ENCODE data around the gene RPRD1A. TPM values are rescaled to one million over a fixed set of nuclear protein-coding genes. Genes with fewer than 3 reads are reported as not detected.
"Not testable (repeated sequence)": the region's sequence is repeated elsewhere in the genome, so short reads cannot be mapped to it uniquely, and the experiment has no call there.

RPRD1A gene
- total RNA-seq, 2 experiments from 2014 or later, result 24.7 to 25.1 TPM

DNA sequence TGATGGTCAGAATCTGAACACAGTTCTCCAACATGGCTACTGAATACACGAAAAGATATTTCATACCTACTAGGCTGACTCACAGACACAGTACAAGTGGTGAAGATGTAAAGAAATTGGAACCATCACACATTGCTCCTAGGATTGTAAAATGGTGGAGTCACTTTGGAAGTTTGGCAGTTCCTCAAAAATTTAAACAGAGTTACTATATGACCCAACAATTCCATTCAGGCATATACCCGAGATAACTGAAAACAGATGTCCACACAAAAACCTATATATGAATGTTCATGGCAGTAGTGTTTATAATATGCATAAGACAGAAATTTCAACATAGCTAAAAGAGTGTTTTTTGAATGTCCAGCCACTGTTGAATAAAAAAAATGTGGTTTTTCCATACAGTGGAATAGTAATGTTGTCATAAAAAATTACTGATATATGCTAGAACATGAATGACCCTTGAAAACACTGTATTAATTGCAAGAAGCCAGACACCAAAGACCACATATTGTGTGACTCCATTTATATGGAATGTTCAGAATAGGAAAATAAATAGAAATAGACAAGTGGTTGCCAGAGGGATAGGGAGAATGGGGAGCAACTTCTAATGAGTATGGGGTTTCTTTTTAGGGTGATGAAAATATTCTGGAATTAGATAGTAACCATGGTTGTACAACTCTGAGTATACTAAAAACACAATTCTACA is 84.8 kb downstream of the RPRD1A start:
- ChIA-PET POLR2A (no interaction called here), CTCF (no interaction called here)

DNA sequence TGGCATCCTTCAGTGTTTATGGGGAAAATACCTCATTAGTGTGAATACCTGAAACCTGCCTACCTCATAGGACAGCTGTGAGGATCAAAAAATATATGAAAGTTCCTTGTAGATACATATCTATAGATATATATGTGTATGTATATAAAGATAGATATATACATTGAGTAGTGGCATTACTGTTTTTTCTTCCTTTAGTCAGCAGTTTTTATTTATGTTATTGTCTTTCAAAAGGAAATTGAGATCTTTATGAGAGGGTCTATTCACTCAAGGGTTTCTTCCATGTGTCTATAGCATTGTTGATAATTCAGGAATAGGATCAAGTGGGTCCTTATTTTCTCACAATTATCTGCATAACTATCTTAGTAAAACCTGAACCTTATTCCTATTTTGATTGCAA is 88.2 kb downstream of the RPRD1A start:
- ChIA-PET POLR2A (no interaction called here), CTCF (no interaction called here)

DNA sequence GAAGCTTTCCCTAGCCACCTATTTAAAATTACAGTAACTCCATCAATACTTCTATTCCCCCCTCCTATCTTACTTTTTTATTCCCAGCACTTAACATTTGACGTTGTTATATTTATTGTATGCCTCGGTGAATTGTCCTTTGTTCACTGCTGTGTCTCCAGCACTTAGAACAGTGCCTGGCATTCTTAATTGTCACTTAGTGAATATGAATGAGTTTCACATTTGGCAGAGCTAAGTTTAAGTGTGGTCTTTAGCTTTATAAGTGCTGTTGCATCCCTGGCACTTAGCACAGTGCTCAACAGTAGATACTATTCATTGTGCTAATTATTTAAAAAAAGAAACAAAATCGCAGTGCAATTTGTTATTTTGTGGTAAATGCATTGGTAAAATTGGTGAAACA is 93.2 kb downstream of the RPRD1A start:
- ChIA-PET CTCF (interaction anchor here (0.6 kb wide), 1 partner anchor 453 kb away, joined by 4 read pairs; no protein-coding TSS in a partner anchor), POLR2A (no interaction called here)

DNA sequence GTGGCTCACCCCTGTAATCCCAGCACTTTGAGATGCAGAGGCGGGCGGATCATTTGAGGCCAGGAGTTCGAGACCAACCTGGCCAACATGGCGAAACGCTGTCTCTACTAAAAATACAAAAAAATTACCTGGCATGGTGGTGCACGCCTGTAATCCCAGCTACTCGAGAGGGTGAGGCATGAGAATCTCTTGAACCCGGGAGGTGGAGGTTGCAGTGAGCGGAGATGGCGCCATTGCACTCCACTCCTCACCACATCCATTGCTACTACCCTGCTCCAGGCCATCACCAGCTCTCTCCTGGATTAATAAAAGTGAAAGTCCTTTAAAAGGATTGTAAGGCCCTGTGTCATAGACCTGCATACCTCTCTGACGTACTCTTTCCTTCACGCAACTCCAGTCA is 93.7 kb downstream of the RPRD1A start:
- CTCF ChIA-PET, result interaction anchor here (0.6 kb wide), 2 partner anchors 42 to 452 kb away, joined by 3 to 4 read pairs; no protein-coding TSS in a partner anchor

DNA sequence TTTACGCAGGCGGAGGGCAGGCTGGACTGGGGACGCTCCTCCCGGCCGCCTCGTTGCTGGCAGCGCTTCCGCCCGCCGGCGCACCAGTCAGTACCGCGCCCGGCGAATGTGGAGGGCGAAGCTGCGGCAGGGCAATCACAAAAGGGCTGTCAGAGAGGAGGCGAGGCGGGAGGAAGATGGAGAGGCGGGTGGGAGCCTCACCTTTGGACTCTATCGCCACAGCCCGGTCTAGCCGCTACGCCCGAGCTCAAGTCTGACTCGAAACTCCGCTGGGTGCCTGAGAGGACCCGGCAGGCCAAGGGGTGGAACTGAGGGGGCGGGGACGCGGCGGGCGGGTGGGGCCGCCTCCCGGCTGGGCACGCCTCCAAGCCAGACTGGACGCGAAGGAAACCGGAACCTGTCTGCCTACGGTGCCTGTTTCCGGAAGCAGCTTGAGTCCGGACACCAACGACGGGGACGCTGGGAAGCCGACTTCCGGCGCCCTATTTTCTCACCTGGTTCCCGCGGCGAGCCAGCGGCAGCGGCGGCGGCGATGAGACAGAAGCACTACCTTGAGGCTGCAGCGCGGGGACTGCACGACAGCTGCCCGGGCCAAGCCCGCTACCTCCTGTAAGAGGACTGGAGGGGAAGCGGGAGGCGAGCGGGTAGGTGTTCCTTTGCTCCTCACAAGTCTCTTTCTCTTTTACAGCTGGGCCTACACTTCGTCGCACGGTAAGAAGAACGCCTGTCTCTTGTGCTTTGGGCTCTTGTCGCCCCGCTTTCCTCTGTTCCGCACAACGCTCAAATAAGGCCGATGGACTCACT is 95.0 kb downstream of the RPRD1A start, which contains the start of gene RMP24:
Gene RMP24 (plus strand): TSS at position 483 of the 804 bp plus-strand sequence.
- POLR2A ChIA-PET, result interaction anchor here (0.6 to 1.6 kb wide), 3 partner anchors 10 to 109 kb away, joined by 3 to 8 read pairs (median 4); no protein-coding TSS in a partner anchor
- CTCF ChIA-PET, result interaction anchor here (1.1 kb wide), 1 partner anchor 732 kb away, joined by 5 read pairs; the partner anchor contains the start of gene ZNF397

More for the DNA sequence above, 93.7 kb downstream of the RPRD1A start:
- POLR2A ChIA-PET, result no interaction called here

DNA sequence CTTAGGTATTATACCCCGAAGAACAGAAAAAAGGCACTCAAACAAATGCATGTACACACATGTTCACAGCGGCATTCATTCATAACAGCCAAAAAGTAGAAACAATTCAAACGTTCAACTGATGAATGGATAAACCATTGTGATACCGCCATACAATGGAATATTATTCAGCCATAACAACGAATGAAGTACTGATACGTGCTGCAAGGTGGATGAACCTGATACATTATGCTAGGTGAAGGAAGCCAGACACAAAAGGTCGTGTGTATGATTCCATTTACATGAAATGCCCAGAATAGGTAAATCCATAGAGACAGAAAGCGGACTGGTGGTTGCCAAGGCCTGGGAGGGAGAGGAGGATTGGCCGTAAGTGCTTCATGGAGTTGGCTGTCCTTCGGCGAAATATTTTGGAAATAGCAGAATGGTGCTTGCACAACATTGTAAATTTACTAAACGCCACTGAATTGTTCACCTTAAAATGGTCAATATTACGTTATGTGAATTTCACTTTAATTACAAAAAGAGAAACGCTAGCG is 95.6 kb downstream of the RPRD1A start:
- CTCF ChIA-PET, result interaction anchor here (1.1 kb wide), 1 partner anchor 731 kb away, joined by 5 read pairs; the partner anchor contains the start of gene ZNF397
- POLR2A ChIA-PET, result interaction anchor here (0.6 to 1.6 kb wide), 3 partner anchors 10 to 110 kb away, joined by 3 to 8 read pairs (median 4); no protein-coding TSS in a partner anchor

DNA sequence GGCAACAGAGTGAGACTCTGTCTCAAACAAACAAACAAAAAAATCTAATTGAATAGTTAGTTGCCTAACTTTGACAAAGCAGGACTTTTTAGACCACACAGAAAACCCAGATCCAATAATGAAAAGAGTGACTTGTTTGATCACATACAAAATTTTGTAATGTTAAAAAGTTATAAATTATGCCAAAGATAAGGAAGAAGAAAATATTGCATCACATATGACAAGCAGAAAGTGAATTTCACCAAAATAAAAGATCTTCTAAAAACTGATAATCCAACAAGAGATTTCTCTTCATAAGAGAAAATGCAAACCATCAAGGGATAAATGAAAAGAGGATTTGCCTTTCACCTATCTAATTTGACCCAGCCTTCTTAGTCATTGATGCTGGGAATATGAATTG is 97.7 kb downstream of the RPRD1A start:
- CTCF ChIA-PET, result no interaction called here

DNA sequence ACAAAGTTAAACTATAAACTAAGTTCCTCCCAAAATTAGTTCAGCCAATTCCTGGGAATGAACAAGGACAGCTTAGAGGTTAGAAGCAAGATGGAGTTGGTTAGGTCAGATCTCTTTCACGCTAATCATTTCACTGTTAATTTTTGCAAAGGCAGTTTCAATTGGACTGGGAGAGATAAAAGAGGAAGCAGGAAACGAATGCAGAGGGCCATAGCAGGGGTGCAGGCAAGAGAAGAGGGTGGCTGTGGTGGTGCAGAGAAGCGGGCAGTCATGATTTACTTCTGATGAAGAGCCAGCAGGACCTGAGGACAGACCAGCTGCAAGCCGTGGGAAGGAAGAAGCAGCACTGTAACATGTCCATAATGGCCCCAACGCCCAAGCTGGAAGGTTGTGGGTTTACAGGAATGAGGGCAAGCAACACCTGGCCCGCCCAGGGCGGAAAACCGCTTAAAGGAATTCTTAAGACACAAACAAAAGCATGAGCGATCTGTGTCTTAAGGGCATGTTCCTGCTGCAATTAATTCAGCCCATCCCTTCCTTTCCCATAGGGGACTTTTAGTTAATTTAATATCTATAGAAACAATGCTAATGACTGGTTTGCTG is 99.0 kb downstream of the RPRD1A start:
- ChIA-PET CTCF (no interaction called here), POLR2A (no interaction called here)

More for the DNA sequence above, 97.7 kb downstream of the RPRD1A start:
- POLR2A ChIA-PET, result no interaction called here

DNA sequence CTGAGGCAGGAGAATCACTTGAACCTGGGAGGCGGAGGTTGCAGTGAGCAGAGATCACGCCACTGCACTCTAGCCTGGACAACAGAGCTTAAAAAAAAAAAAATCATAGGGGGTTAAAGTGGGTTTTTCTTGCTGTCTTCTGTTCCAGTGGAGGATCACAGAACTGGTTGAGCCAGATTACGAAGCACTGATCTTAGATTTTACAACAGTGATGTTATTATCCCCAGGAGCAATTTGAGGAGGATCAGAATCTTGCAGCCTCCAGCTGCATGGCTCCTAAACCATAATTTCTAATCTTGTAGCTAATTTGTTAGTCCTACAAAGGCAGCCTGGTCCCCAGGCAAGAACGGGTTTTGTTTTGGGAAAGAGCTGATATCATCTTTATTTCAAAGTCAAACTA is 99.5 kb downstream of the RPRD1A start:
- POLR2A ChIA-PET, CTCF ChIA-PET: not testable (repeated sequence)

DNA sequence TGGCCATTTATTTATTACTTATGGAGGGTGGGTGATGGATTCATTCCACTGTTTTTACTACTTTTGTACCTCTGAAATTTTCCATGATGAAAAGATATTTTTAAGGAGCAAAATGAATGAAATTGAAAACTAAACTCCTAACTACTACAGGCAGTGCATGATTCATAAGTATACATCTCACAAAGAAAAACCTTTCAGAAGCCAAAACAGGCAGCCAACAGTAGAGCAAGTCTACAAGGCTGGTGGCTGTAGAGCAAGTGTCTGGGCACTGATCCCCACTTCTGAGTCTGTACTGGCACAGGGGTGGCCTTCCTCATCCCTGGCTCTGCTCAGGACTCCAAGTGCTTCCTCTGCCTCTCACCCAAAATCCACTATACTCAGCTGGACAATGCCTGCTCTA is 103.0 kb downstream of the RPRD1A start:
- POLR2A ChIA-PET, result no interaction called here
- CTCF ChIA-PET, result no interaction called here

DNA sequence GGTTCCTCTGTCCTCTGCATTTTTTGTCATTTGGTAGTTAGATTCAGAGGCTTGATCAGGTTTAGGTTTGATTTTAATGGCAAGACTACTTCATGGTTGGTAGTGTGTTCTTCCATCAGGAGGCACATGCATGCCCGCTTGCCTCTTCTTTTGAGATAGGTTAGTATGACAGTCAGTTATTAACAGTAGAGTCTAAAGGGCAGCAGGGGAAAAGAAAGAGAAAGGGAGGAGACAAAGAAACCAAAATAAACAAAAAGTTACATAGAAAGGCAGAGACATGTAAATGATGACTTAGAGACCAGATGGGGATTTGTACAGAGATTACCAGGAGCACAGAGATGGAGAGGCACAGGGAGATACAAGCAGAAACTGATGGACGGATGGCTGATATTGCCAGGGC is 105.0 kb downstream of the RPRD1A start:
- POLR2A ChIA-PET, result interaction anchor here (0.6 kb wide), 1 partner anchor 10 kb away, joined by 3 read pairs; no protein-coding TSS in a partner anchor
- CTCF ChIA-PET, result no interaction called here

DNA sequence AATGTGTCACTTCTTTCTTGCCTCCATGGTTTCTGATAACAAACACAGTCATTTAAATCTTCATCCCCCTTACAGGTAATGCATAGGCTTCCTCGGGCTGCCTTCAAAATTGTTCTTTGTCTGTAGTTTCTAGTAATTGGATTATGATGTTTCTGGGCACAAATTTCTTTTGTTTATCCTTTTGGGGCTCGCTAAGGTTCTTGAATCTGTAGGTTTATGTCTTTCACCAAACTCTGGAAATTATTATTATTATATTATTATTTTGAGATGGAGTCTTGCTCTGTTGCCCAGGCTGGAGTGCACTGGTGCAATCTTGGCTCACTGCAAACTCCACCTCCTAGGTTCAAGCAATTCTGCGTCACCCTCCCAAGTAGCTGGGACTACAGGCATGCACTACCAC is 111.1 kb downstream of the RPRD1A start:
- CTCF ChIA-PET, result no interaction called here
- POLR2A ChIA-PET, result no interaction called here

DNA sequence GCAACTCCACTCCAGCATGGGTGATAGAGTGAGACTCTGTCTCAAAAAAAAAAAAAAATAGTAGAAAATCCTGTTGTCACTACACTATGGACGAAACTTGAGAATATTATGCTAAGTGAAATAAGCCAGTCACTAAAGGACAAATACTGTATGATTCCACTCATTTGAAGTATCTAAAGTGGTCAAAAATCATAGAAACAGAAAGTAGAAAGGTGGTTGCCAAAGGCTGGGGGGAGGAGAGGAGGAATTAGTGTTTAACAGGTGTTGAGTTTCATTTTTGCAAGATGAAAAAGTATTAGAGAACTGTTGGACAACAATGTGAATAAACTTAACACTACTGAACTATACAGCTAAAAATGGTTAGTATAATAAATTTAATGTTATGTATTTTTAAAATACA is 113.7 kb downstream of the RPRD1A start:
- CTCF ChIA-PET, result no interaction called here
- POLR2A ChIA-PET, result no interaction called here

DNA sequence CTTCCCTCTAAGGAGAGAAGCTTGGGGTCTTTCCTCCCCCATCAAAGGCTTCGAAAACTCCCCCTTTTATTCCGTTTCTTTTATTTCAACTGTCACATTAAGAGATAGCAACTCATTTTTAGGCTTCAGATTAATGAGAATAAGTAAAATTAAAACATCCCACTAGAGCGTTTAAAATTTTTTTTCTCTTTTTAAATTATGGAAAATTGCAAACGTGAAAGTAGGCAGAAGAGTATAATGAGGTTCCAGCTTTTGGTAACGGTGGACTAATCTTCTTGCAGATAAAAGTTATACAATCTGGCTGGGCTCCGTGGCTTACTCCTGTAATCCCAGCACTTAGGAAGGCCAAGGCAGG is 116.8 kb downstream of the RPRD1A start:
- ChIA-PET CTCF (interaction anchor here (0.9 to 1.6 kb wide), 5 partner anchors 9 to 334 kb away, joined by 3 to 10 read pairs (median 3); no protein-coding TSS in a partner anchor), POLR2A (no interaction called here)

DNA sequence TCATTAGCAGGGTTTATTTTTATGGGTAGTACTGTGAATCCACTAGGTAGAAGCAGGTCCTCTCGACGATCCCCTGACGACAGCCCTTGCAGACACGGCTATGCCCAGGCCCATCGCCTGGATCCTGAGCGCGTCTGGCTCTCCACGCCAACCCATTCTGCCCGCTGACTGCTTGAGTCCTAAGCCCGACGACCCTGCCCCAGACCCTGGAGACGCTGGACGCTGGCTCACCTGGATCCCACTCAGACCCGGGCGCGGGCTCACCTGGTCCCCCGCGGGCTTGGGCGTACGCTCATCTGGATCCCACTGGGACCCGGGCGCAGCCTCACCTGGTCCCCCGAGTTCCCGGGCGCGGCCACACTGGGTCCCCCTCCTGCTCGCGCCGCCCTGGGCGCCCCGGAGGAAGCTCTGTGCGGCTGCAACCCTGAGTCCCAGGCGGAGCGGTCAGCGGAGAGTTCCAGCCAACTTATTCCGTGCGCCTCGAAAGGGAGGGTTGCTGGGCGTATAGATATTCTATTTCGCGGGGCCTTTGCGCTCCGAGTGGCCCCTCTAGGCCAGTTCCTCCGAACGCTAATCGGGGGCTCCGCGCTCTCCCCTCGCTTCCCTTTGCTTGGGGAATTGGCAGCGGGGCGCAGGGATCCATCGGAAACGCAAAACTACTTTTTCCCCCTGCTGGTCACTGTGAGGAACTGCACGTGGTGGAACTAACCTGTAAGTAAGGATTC is 117.3 kb downstream of the RPRD1A start:
- POLR2A ChIA-PET, result no interaction called here
- CTCF ChIA-PET, result interaction anchor here (0.9 to 1.6 kb wide), 4 partner anchors 9 to 178 kb away, joined by 3 to 10 read pairs (median 4); no protein-coding TSS in a partner anchor

DNA sequence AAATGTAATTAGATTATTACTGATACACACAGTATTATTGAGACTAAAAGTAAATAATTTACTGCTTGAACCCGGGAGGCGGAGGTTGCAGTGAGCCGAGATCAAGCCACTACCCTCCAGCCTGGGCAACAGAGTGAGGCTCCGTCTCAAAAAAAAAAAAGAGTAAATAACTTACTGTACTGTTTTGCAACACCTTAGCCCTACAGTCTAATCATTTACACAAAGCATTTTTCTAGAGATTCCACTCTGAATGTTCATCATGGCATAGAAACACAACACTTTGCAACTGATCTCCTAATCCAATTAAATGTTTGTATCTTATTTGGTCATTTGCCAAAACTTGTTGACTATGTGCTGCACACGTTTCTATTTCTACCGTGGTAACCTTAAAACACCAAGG is 118.3 kb downstream of the RPRD1A start:
- POLR2A ChIA-PET, result no interaction called here

DNA sequence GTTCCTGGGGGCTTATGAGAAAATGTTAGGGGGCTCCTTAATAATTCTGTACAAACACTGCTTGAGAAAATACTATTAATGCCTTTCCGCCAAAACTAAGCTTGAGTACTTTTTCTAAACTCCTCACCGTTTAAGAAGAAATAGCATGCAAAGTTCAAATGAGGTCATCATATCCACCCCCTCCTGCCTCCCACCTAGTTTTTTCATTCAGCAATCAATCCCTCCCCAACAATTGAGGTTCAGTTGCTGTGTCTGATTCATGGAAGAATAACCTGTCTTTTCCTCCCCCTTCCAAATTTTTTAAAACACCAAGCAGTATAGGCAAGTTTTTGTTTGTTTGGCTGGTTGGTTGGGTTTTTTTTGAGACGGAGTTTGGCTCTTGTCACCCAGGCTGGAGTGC is 119.3 kb downstream of the RPRD1A start:
- CTCF ChIA-PET, result no interaction called here
- POLR2A ChIA-PET, result no interaction called here

More for the DNA sequence above, 118.3 kb downstream of the RPRD1A start:
- CTCF ChIA-PET, result no interaction called here

DNA sequence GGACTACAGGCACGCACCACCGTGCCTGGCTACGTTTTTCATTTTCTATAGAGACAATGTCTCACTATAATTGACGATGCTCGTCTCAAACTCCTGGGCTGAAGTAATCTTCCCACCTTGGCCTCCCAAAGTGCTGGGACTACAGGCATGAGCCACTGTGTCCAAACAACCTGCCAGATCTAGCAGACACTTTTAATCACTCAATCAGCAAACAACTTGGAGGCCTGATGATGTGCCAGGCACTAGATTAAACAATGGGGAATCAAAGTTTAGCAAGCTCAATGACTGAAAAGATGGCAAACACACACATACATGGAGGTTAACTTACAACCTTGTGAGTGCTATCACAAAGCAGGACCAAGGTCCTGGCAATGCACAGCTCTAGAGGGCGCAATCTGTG is 124.7 kb downstream of the RPRD1A start:
- POLR2A ChIA-PET, result no interaction called here
- CTCF ChIA-PET, result no interaction called here

DNA sequence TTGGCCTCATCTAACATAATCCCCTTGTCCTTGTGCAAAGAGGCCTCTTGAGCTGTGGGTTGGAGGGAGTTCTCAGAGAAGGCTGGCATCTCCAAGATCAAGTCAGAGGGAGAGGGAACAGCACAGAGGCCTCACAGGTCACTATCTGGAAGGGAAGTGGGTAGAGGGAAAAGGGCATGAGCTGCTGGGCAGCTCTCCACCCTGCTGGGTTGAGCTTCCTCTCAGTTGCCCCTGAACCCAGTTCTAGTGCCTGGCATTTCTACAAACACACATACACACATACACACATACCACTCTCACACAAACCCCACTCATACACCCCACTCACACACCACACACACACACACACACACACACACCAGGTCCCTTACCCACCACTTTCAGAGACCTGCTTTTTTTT is 125.2 kb downstream of the RPRD1A start:
- POLR2A ChIA-PET, result no interaction called here
- CTCF ChIA-PET, result interaction anchor here (1.3 kb wide), 1 partner anchor 8 kb away, joined by 4 read pairs; no protein-coding TSS in a partner anchor

Data from activated CD8-positive, alpha-beta memory T cell treated with anti-CD3 and anti-CD28 coated beads for 36 hours (primary cell).